Measurements from ENCODE around the gene RHEBL1.

Gene RHEBL1

DNA sequence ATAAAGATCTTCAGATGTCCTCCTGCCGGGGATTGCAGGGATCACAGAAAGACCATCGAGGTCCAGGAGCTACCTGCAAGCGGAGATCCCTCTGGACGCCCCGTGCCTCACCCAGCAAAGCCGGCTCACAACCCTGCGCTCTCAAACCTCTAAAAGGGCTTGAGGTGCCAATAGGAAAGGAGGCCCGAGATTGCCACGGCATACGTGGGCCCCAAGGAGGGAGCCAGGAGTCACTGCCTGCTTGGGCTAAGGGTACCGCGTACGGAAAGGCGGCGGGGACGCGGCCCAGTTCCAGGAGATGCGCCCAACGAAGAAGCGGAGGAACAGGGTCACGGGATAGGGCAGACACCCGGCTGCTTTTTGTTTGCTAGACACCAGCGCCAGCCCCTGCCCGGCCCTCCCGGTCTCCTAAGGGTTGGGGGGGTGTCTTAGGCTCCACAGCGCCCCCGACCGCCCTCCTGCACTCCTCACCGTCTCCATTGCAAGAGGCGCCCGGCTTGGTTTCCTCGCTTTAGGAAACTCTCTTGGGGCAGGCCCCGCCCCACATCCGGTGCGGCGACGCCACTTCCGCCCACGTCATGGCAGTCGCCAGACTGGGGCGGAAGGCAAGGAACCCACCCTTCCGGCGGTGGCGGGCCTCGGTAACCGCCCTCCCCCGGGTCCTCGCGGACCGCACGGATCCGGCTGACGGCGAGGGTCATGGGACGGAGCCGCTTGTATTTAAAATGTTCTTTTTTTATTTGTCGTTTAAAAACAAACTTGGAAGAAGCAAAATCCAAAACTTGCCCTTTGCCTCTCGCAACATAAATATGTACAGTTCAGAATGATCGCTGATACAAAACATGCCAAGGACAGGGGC, 51.3 kb downstream of the RHEBL1 start, which contains the start of gene PRKAG1:
Gene PRKAG1 (minus strand): TSS at position 516 of the 859 bp plus-strand sequence. CDS start 36 bp downstream, at position 480.
- DNase-seq = peak; percentile 92 to 94

GRCh38 chr12:49017891-49018260, 51.9 kb downstream of the RHEBL1 start:
- no peak for DNase-seq

DNA sequence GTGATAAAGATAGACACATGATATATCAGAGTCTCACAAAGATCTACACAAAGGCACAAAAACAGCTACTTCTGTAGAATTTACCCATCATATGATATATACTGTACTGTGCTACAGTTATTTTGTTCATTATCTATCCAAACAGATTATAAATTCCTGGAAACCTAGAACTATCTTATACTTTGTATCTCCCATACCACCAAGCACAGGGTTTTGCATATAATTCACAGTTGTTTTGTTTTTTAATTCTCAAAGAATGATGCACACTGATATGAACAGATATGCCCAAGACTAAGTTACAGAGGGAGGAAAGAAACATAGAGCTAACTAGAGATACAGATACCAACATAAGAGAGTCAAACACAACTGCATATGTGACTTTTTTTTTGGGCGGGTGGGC, 54.6 kb downstream of the RHEBL1 start:
- DNase-seq = no peak

Data from NCI-H1930 (cell line).